OCI-LY3 (cell line): ENCODE measurements around the gene ADAM8.
"Not testable (repeated sequence)": the region's sequence is repeated elsewhere in the genome, so short reads cannot be mapped to it uniquely, and the experiment has no call there.

Source experiments
- H2AFZ ChIP-seq: fragments of 200-600, 300-600 bp; shearing (Covaris generic); 2 replicates; pipeline ENCODE4 v1.6.0; 2014; ENCODE audit warnings: antibody characterized with exemption, low read depth, low read length
- H3K27ac ChIP-seq: fragments of 200-600, 300-600 bp; sonication (generic); 2 replicates; pipeline ENCODE4 v1.5.1; 2014; ENCODE audit warnings: mild to moderate bottlenecking, low read length, moderate library complexity, mixed read lengths
- H3K27me3 ChIP-seq: fragments of 200-600, 300-600 bp; sonication (generic); 2 replicates; pipeline ENCODE4 v1.6.1; 2014; ENCODE audit warnings: low read depth, low read length, mixed read lengths
- H3K36me3 ChIP-seq: fragments of 200-600, 300-600 bp; sonication (generic); replicated peaks from 2 replicates; pipeline ENCODE3; 2014; ENCODE audit warnings: low read depth, low read length, mixed read lengths
- H3K4me1 ChIP-seq: fragments of 300-600, 200-600 bp; sonication (generic); 2 replicates; pipeline ENCODE4 v1.6.1; 2014; ENCODE audit warnings: low read length, mixed read lengths
- H3K4me2 ChIP-seq: fragments of 200-600, 300-600 bp; sonication (generic); 2 replicates; pipeline ENCODE4 v1.6.1; 2014; ENCODE audit warnings: low read length, mixed read lengths
- H3K4me3 ChIP-seq: fragments of 300-600, 200-600 bp; sonication (generic); 2 replicates; pipeline ENCODE4 v1.5.1; 2014; ENCODE audit warnings: antibody characterized with exemption, mild to moderate bottlenecking, low read length, moderate library complexity
- H3K79me2 ChIP-seq: fragments of 300-600, 200-600 bp; shearing (Covaris generic); 2 replicates; pipeline ENCODE4 v1.6.1; 2014; ENCODE audit warnings: mild to moderate bottlenecking, low read length, mixed read lengths
- H3K9ac ChIP-seq: fragments of 300-600, 200-600 bp; shearing (Covaris generic); 2 replicates; pipeline ENCODE4 v1.6.0; 2014; ENCODE audit warnings: mild to moderate bottlenecking, low read length, moderate library complexity
- H3K9me3 ChIP-seq: fragments of 200-600, 300-600 bp; shearing (Covaris generic); 2 replicates; pipeline ENCODE4 v1.6.1; 2014; ENCODE audit warnings: low read length, mixed read lengths; ENCODE audit not compliant: insufficient read depth
- H4K20me1 ChIP-seq: fragments of 200-600, 300-600 bp; sonication (generic); 2 replicates; pipeline ENCODE4 v1.6.1; 2016; ENCODE audit warnings: low read length, mixed read lengths; ENCODE audit not compliant: insufficient read depth
- CTCF ChIP-seq: fragments of 200-600, 300-600 bp; sonication (generic); IDR thresholded peaks from 2 replicates; pipeline ENCODE4 v1.5.1; 2014; ENCODE audit warnings: antibody characterized with exemption, low read length, low read depth
- EZH2phosphoT487 ChIP-seq: fragments of 200-600 bp; shearing (Covaris generic); IDR thresholded peaks from 2 replicates; pipeline ENCODE4 v1.6.1; 2018; ENCODE audit warnings: antibody characterized with exemption, mixed run types, low read depth

The ADAM8 gene

GRCh38 chr10:133224756-133225372 lies 51.8 kb downstream of the ADAM8 start:
- Histone ChIP-seq H3K27ac (no peak overlapping the region), H3K79me2 (no peaks in the 10 kb centered on the region), H3K27me3 (no peaks in the 10 kb centered on the region), H3K4me1 (no peaks in the 10 kb centered on the region), H2AFZ (no peak overlapping the region), H3K36me3 (no peaks in the 10 kb centered on the region), H3K9ac (no peak overlapping the region), H3K4me2 (no peak overlapping the region), H4K20me1 (no peaks in the 10 kb centered on the region), H3K9me3 (no peaks in the 10 kb centered on the region), H3K4me3 (no peak overlapping the region)
- no peak for TF ChIP-seq CTCF
- no peak for TF ChIP-seq EZH2phosphoT487

- no peak for TF ChIP-seq CTCF
- TF ChIP-seq EZH2phosphoT487, result no peak
- Histone ChIP-seq H3K4me1 (no peaks in the 10 kb centered on the region), H3K4me2 (no peak overlapping the region), H3K27ac (no peak overlapping the region), H3K4me3 (no peak overlapping the region), H3K9ac (no peak overlapping the region), H3K36me3 (no peaks in the 10 kb centered on the region), H3K79me2 (no peaks in the 10 kb centered on the region), H3K27me3 (no peaks in the 10 kb centered on the region), H3K9me3 (no peaks in the 10 kb centered on the region), H2AFZ (no peak overlapping the region), H4K20me1 (no peaks in the 10 kb centered on the region)
Measured at GRCh38 chr10:133224076-133224475, 52.6 kb downstream of the ADAM8 start.

GRCh38 chr10:133221756-133222155 lies 54.9 kb downstream of the ADAM8 start:
- not testable (repeated sequence) for H3K9ac ChIP-seq, H2AFZ ChIP-seq, H3K4me1 ChIP-seq, H3K4me2 ChIP-seq, H3K27me3 ChIP-seq, H3K4me3 ChIP-seq, H3K27ac ChIP-seq, H3K79me2 ChIP-seq, H3K9me3 ChIP-seq, H3K36me3 ChIP-seq, H4K20me1 ChIP-seq

- Histone ChIP-seq H3K4me1 (no peaks in the 10 kb centered on the region), H3K9ac (no peak overlapping the region), H3K9me3 (no peaks in the 10 kb centered on the region), H4K20me1 (no peaks in the 10 kb centered on the region), H3K36me3 (no peaks in the 10 kb centered on the region), H2AFZ (no peak overlapping the region), H3K4me3 (no peak overlapping the region), H3K27ac (no peak overlapping the region), H3K27me3 (no peaks in the 10 kb centered on the region), H3K79me2 (no peaks in the 10 kb centered on the region), H3K4me2 (no peak overlapping the region)
- no peak for TF ChIP-seq EZH2phosphoT487
- no peak for TF ChIP-seq CTCF
Measured at GRCh38 chr10:133221331-133221730, 55.3 kb downstream of the ADAM8 start.

GRCh38 chr10:133219782-133220181 lies 56.9 kb downstream of the ADAM8 start:
- H3K79me2 ChIP-seq, result no peaks in the 10 kb centered on the region
- H2AFZ ChIP-seq, result no peak overlapping the region
- TF ChIP-seq CTCF (no peak), EZH2phosphoT487 (no peak)
- no peaks in the 10 kb centered on the region for H3K36me3 ChIP-seq
- H3K4me1 ChIP-seq, result no peaks in the 10 kb centered on the region
- H4K20me1 ChIP-seq, result no peaks in the 10 kb centered on the region
- no peaks in the 10 kb centered on the region for H3K27me3 ChIP-seq
- no peak overlapping the region for H3K4me3 ChIP-seq
- H3K9ac ChIP-seq, result no peak overlapping the region
- H3K4me2 ChIP-seq, result no peak overlapping the region
- H3K27ac ChIP-seq, result no peak overlapping the region
- no peaks in the 10 kb centered on the region for H3K9me3 ChIP-seq
